GM12878 (cell line): Measurements from ENCODE around the gene VAC14. TPM values are rescaled to one million over a fixed set of nuclear protein-coding genes. Genes with fewer than 3 reads are reported as not detected.

ENCODE experiments used
- ATAC-seq: fragments of 200-7000 bp; cut with Tn5 transposase; 3 replicates; pipeline ENCODE4 v1.9.1; 2020; ENCODE audit warnings: mild to moderate bottlenecking, moderate library complexity
- BruUV-seq: library from RNA; stranded (reverse); fragments of 400-500 nt; replicated peaks from 2 replicates; lab custom pipeline; 2021; lab: Mats Ljungman, UMichigan
- CTCF ChIA-PET: fragments of 300-600 bp; sonication (Branson Sonifier 250); formaldehyde crosslinking; extraction: SDS; loops from one replicate; lab custom pipeline; 2021; ENCODE audit warnings: inconsistent platforms; lab: Yijun Ruan, JAX
- POLR2A ChIA-PET: fragments of 350-600 bp; formaldehyde crosslinking; extraction: SDS; loops from one replicate; lab custom pipeline; 2021; ENCODE audit warnings: inconsistent platforms; lab: Charles Lee
- RAD21 ChIA-PET: fragments of 300-600 bp; sonication (Branson Sonifier 250); formaldehyde crosslinking; loops from one replicate; lab custom pipeline; 2023; ENCODE audit warnings: antibody characterized with exemption; ENCODE audit not compliant: unreplicated experiment; lab: Charles Lee
- SMC1A ChIA-PET: fragments of 300-600 bp; sonication (Branson Sonifier 250); formaldehyde crosslinking; loops from one replicate; lab custom pipeline; 2023; ENCODE audit not compliant: unreplicated experiment, uncharacterized antibody; lab: Charles Lee
- DNase-seq: peaks from one replicate; pipeline ENCODE4 v3.0.0-alpha.2; 2011; ENCODE audit warnings: low read depth, low spot score
- FAIRE-seq: peaks from 3 replicates; lab custom pipeline; 2011; peaks lifted over from hg19 to GRCh38; lab: Jason Lieb, UNC
- H2AFZ ChIP-seq: 2 replicates; pipeline ENCODE4 v1.6.0; 2011; ENCODE audit warnings: low read depth, low read length, control low read depth; ENCODE audit not compliant: control insufficient read depth
- H3K27ac ChIP-seq: 2 replicates; pipeline ENCODE4 v1.5.1; 2011; ENCODE audit warnings: control low read depth; ENCODE audit not compliant: control insufficient read depth, insufficient read depth
- H3K27me3 ChIP-seq, 2 experiments: replicated peaks in 1 of 2; 2 replicates each; pipeline versions ENCODE4 v1.6.0 to v1.6.1; 2011; ENCODE audit warnings: low read length in 1 of 2; ENCODE audit not compliant: control insufficient read depth in 2 of 2, insufficient read depth in 2 of 2
- H3K36me3 ChIP-seq, 2 experiments: 2 replicates each; pipeline ENCODE4 v1.5.1; 2011; ENCODE audit warnings: low read length in 1 of 2; ENCODE audit not compliant: control insufficient read depth in 2 of 2, insufficient read depth in 2 of 2
- H3K4me1 ChIP-seq: 2 replicates; pipeline ENCODE4 v1.6.1; 2011; ENCODE audit warnings: mild to moderate bottlenecking, low read length, moderate library complexity, mixed read lengths; ENCODE audit not compliant: control insufficient read depth, insufficient read depth
- H3K4me2 ChIP-seq: 2 replicates; pipeline ENCODE4 v1.6.0; 2011; ENCODE audit warnings: control low read depth; ENCODE audit not compliant: control insufficient read depth, insufficient read depth
- H3K4me3 ChIP-seq: fragments of 200-600 bp; sonication (generic); 2 replicates; pipeline ENCODE4 v1.5.1; 2016
- H3K79me2 ChIP-seq: 2 replicates; pipeline ENCODE4 v1.6.0; 2011; ENCODE audit warnings: low read length; ENCODE audit not compliant: control insufficient read depth, insufficient read depth
- H3K9ac ChIP-seq: 2 replicates; pipeline ENCODE4 v1.8.0; 2011; ENCODE audit warnings: low read length, control low read depth, mixed read lengths; ENCODE audit not compliant: control insufficient read depth, insufficient read depth
- H3K9me3 ChIP-seq: replicated peaks from 3 replicates; pipeline ENCODE4 v1.5.1; 2011; ENCODE audit warnings: mild to moderate bottlenecking, low read length; ENCODE audit not compliant: control insufficient read depth, insufficient read depth
- H4K20me1 ChIP-seq: 2 replicates; pipeline ENCODE4 v1.6.0; 2011; ENCODE audit not compliant: control insufficient read depth, insufficient read depth
- BHLHE40 ChIP-seq, 2 experiments: fragments of 450-650 bp in 1 of 2; IDR thresholded peaks; 2 replicates each; pipeline ENCODE4 v1.6.1; 2011 to 2017; ENCODE audit warnings: low read depth in 2 of 2, borderline replicate concordance in 1 of 2, improper control_type of control experiment in 1 of 2, low read length in 1 of 2, mild to moderate bottlenecking in 1 of 2
- HDAC2 ChIP-seq: fragments of 200-600 bp; sonication (generic); IDR thresholded peaks from 2 replicates; pipeline ENCODE4 v1.6.1; 2017
- PRDM15 ChIP-seq: fragments of 450-650 bp; formaldehyde crosslinking; IDR thresholded peaks from 2 replicates; pipeline ENCODE4 v1.4.0; 2020; ENCODE audit warnings: mild to moderate bottlenecking, moderate library complexity
- WGBS: methylation state at CpG from one replicate; pipeline ENCODE4 v1.1.6; 2016; ENCODE audit warnings: low lambda C conversion rate; ENCODE audit not compliant: insufficient replicate concordance, insufficient coverage; ENCODE audit errors: missing lambda C conversion rate; 5-methylcytosine and 5-hydroxymethylcytosine counted together
- in situ Hi-C: fragments of 300-500 bp; cut with MboI; formaldehyde crosslinking; loops from 9 replicates; pipeline ENCODE4 v1.14.3; 2018; ENCODE audit warnings: mixed read lengths
- intact Hi-C: fragments of 100-400 bp; cut with micrococcal nuclease; formaldehyde crosslinking; loops from one replicate; pipeline ENCODE4 v1.14.2; 2022; ENCODE audit not compliant: unreplicated experiment
- polyA plus RNA-seq, 11 experiments: library from polyadenylated mRNA; depleted of rRNA in 4 of 11; unstranded in 6 of 11; stranded (reverse) in 5 of 11; fragments of >200 nt; fragmentation: Nextera tagmentation in 4 of 11; fragmentation: Illumina TruSeq in 1 of 11; extraction: Ambion mirVana in 4 of 11; extraction: Trizol in 1 of 11; gene quantifications; 1 replicate in 1 of 11; 2 replicates in 10 of 11; pipeline versions ENCODE4 v1.2.1 to v1.2.3, GENCODE V29; 2011 to 2016; ENCODE audit warnings: inconsistent platforms in 2 of 11, missing spikeins in 2 of 11, low read depth in 1 of 11
- total RNA-seq, 4 experiments: library from RNA; depleted of rRNA in 3 of 4; stranded (reverse); fragments of >200 nt in 3 of 4; fragmentation: Illumina TruSeq in 1 of 4; extraction: Trizol in 1 of 4; gene quantifications; 2 replicates each; pipeline versions ENCODE4 v1.2.1 to v1.2.3, GENCODE V29; 2013 to 2021

VAC14 gene
- total and polyA plus RNA-seq, 10 of the 15 experiments (the other 5 are each of a cell fraction or from before 2014, with no cell fraction given), result 1.3 to 45.5 (median 25.5) TPM

DNA sequence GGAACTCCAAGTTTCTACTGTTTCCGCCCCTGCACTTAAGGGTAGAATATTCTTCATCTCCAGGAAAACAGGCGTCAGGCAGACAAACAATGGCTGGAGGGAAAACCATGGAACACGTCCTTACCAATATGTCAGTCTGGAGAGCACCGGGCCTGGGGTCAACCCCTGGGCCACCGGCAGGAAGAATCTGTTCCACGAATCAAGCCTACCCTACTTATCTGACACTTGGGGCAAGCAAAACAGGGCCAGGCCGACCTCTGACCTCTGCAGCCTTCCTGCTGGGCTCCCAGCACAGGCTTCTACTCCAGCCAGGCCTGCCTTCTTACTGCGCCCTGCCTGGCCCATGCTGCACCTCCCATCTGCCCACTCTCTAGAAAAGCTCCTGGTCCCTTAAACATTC is 10.1 kb downstream of the VAC14 start:
- Histone ChIP-seq H3K27me3 (no peaks in the 10 kb centered on the region), H4K20me1 (no peaks in the 10 kb centered on the region), H3K27ac (no peak overlapping the region), H3K36me3 (peaks cover 5% of the 10 kb centered on the region in 2 experiments), H2AFZ (no peak overlapping the region), H3K4me3 (no peak overlapping the region), H3K79me2 (peaks cover 33% of the 10 kb centered on the region), H3K9me3 (no peaks in the 10 kb centered on the region), H3K4me2 (no peak overlapping the region), H3K4me1 (peaks cover 31% of the 10 kb centered on the region), H3K9ac (no peak overlapping the region)
- ChIA-PET CTCF (no interaction called here), POLR2A (no interaction called here), SMC1A (no interaction called here), RAD21 (no interaction called here)
- in situ Hi-C loops, result no loop called here
- intact Hi-C loops, result no loop called here
- BruUV-seq, result no TSS peak
- DNase-seq, result no peak
- FAIRE-seq, result no peak
- no peak for TF ChIP-seq PRDM15 (CRISPR knock-in tag)
- no peak for TF ChIP-seq HDAC2
- TF ChIP-seq BHLHE40 (IDR thresholded peaks at IDR 0.05; ENCODE audit: borderline replicate concordance in 1 of 2, low read depth in 2 of 2, low read length in 1 of 2), result no peak
- WGBS, result 96% methylated on average over 8 of the region's 8 CpGs
- no peak for ATAC-seq
